T1000 (cell line): ENCODE data around the gene VCP.

ENCODE experiments used
- DNase-seq: peaks from one replicate; lab custom pipeline; 2025; ENCODE audit warnings: mixed read lengths; lab: John Stamatoyannopoulos, UW

Gene VCP

GRCh38 chr9:35072461-35073278 is at the start of gene VCP:
TSS of gene VCP (minus strand) at chr9:35072625. CDS start at chr9:35072353, 272 bp downstream.
- peak; percentile 92 for DNase-seq

- DNase-seq, result peak; percentile 53
Measured at GRCh38 chr9:35116898-35117551, 44.6 kb upstream of the VCP start.

- DNase-seq, result no peak
Measured at GRCh38 chr9:35116539-35116897, 44.1 kb upstream of the VCP start.

- DNase-seq, result peak; percentile 92
Measured at GRCh38 chr9:35115680-35116538, 43.5 kb upstream of the VCP start, which contains the start of gene ATOSB. TSS of gene ATOSB (minus strand) at chr9:35115862. CDS start at chr9:35108274, 7,588 bp downstream.

- DNase-seq, result no peak
Measured at GRCh38 chr9:35114840-35115628, 42.6 kb upstream of the VCP start.

GRCh38 chr9:35114113-35114839 is 41.9 kb upstream of the VCP start:
- DNase-seq, result peak; percentile 71

GRCh38 chr9:35112257-35113020 is 40.0 kb upstream of the VCP start:
- DNase-seq, result no peak

- peak; percentile 85 for DNase-seq
Measured at GRCh38 chr9:35111001-35111933, 38.8 kb upstream of the VCP start.

GRCh38 chr9:35110327-35110761 is 37.9 kb upstream of the VCP start:
- DNase-seq, result no peak

GRCh38 chr9:35108946-35109575 is 36.6 kb upstream of the VCP start:
- DNase-seq, result no peak

- no peak for DNase-seq
Measured at GRCh38 chr9:35108461-35108860, 36.0 kb upstream of the VCP start.

- no peak for DNase-seq
Measured at GRCh38 chr9:35107297-35108290, 35.2 kb upstream of the VCP start.

GRCh38 chr9:35106343-35106730 is 33.9 kb upstream of the VCP start:
- no peak for DNase-seq

GRCh38 chr9:35105571-35106342 is 33.3 kb upstream of the VCP start:
- no peak for DNase-seq

- no peak for DNase-seq
Measured at GRCh38 chr9:35105126-35105525, 32.7 kb upstream of the VCP start.

- DNase-seq, result no peak
Measured at GRCh38 chr9:35104586-35104985, 32.2 kb upstream of the VCP start.
